GM06990 (cell line): ENCODE data around the gene TTC32.
"Not testable (repeated sequence)": the region's sequence is repeated elsewhere in the genome, so short reads cannot be mapped to it uniquely, and the experiment has no call there.

Experiments used
- DNase-seq: peaks from one replicate; pipeline ENCODE4 v3.0.0-alpha.2; 2011; ENCODE audit not compliant: insufficient read length; ENCODE audit errors: extremely low read depth
- H3K27me3 ChIP-seq: replicated peaks from 2 replicates; pipeline ENCODE4 v1.6.0; 2011; ENCODE audit warnings: low read length; ENCODE audit not compliant: control insufficient read depth, insufficient read depth
- H3K36me3 ChIP-seq: 2 replicates; pipeline ENCODE4 v1.5.1; 2011; ENCODE audit warnings: low read length; ENCODE audit not compliant: control insufficient read depth, insufficient read depth
- H3K4me3 ChIP-seq: replicated peaks from 2 replicates; pipeline ENCODE4 v1.5.1; 2011; ENCODE audit warnings: low read depth, mild to moderate bottlenecking, control low read depth, low read length
- TF ChIP-seq, protein P1 (sequence below): IDR thresholded peaks from 2 replicates; pipeline ENCODE4 v1.5.1; 2011; ENCODE audit warnings: low read length, control low read depth, mild to moderate bottlenecking, inconsistent platforms; ENCODE audit not compliant: insufficient read depth, poor library complexity, severe bottlenecking

The TTC32 gene

DNA sequence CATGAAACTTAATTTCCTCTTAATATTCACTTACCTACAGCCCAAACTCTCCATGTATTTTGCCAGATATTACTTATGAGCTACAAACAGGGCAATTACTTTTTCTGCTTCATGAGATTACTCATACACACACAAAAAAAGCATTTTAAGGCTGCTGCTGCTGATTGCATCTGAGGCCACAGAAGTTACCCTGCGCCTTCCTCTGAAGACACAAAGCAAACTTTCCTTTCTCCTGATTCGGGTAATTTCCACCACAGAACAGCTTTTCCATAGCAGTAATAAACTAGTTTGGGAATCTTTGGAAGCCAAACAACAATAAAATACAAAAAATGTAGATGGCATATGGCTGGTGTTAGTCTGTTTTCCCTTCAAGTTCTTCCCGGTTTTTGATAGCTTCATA lies 6.2 kb downstream of the TTC32 start:
- TF ChIP-seq, protein P1, sequence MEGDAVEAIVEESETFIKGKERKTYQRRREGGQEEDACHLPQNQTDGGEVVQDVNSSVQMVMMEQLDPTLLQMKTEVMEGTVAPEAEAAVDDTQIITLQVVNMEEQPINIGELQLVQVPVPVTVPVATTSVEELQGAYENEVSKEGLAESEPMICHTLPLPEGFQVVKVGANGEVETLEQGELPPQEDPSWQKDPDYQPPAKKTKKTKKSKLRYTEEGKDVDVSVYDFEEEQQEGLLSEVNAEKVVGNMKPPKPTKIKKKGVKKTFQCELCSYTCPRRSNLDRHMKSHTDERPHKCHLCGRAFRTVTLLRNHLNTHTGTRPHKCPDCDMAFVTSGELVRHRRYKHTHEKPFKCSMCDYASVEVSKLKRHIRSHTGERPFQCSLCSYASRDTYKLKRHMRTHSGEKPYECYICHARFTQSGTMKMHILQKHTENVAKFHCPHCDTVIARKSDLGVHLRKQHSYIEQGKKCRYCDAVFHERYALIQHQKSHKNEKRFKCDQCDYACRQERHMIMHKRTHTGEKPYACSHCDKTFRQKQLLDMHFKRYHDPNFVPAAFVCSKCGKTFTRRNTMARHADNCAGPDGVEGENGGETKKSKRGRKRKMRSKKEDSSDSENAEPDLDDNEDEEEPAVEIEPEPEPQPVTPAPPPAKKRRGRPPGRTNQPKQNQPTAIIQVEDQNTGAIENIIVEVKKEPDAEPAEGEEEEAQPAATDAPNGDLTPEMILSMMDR: no peak
- DNase-seq: no peak
- Histone ChIP-seq H3K36me3 (no peaks in the 10 kb centered on the region; the same call in 1 of the 2 replicates), H3K4me3 (peak overlapping the region; percentile 36), H3K27me3 (no peaks in the 10 kb centered on the region)

DNA sequence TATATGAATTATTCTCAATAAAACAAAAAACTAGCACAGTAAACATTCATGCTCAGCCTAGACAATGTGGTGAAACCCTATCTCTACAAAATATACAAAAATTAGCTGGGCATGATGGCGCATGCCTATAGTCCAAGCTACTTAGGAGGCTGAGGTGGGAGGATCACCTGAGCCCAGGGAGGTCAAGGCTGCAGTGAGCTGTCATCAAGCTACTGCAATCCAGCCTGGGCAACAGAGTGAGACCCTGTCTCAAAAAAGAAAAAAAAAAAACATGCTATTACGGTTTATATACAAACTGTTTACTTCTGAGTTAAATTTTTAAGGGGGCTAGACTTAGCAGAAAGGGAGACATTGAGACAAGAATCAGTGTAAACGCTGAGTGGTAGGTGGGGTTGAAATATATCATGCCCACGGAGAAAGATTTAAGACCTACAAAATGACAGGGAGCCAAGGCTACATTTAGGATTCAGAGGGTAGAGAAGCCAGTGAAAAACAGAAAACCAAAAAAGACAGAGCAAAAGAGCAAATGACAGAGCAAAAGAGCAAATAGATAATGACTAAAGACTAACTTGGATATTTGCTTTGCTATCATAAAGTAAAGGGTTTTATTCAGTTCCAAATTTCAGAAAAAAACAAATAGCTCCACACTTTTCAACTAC lies 7.5 kb downstream of the TTC32 start:
- Histone ChIP-seq H3K27me3 (no peaks in the 10 kb centered on the region), H3K4me3 (peak overlapping the region; percentile 4), H3K36me3 (no peaks in the 10 kb centered on the region; the same call in 1 of the 2 replicates)
- DNase-seq: no peak
- TF ChIP-seq, protein P1: no peak

- Histone ChIP-seq H3K36me3 (no peaks in the 10 kb centered on the region; the same call in 1 of the 2 replicates), H3K4me3 (no peak overlapping the region), H3K27me3 (no peaks in the 10 kb centered on the region)
- DNase-seq: peak; percentile 36
- TF ChIP-seq, protein P1: no peak
These were observed 8.2 kb downstream of the TTC32 start for GRCh38 chr2:19893520-19894133.

DNA sequence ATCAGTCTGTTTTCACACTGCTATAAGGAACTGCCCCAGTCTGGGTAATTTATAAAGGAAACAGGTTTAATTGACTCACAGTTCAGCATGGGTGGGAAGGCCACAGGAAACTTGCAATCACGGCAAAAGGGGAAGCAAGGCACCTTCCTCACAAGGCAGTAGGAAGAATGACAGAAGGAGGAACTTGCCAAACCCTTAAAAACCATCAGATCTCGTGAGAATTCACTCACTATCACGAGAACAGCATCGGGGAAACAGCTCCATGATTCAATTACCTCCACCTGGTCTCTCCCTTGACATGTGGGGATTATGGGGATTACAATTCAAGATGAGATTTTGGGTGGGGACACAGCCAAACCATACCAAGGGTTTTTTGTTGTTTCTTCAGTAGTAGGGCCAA lies 9.8 kb downstream of the TTC32 start:
- DNase-seq, H3K27me3 ChIP-seq, H3K4me3 ChIP-seq, H3K36me3 ChIP-seq: not testable (repeated sequence)

- no peaks in the 10 kb centered on the region for H3K27me3 ChIP-seq
- no peak overlapping the region for H3K4me3 ChIP-seq
- no peaks in the 10 kb centered on the region; the same call in 1 of the 2 replicates for H3K36me3 ChIP-seq
- TF ChIP-seq, protein P1: no peak
- DNase-seq: no peak
These were observed 11.7 kb downstream of the TTC32 start for GRCh38 chr2:19890104-19890503.

GRCh38 chr2:19888831-19889230 lies 13.0 kb downstream of the TTC32 start:
- Histone ChIP-seq H3K4me3 (no peak overlapping the region), H3K36me3 (no peaks in the 10 kb centered on the region; the same call in 1 of the 2 replicates), H3K27me3 (no peaks in the 10 kb centered on the region)
- DNase-seq: no peak
- TF ChIP-seq, protein P1: no peak
